WTC11 (cell line): ENCODE measurements around the gene MIPOL1. TPM values are rescaled to one million over a fixed set of nuclear protein-coding genes. Genes with fewer than 3 reads are reported as not detected.

ENCODE experiments used
- ATAC-seq: fragments of 200-7000 bp; cut with Tn5 transposase; 2 replicates; pipeline ENCODE4 v1.10.0; 2021; ENCODE audit warnings: mild to moderate bottlenecking, moderate library complexity
- CTCF ChIA-PET: fragments of 300-600 bp; sonication (Branson Sonifier 250); formaldehyde crosslinking; loops from one replicate; lab custom pipeline; 2021; ENCODE audit warnings: antibody characterized with exemption; lab: Charles Lee
- POLR2A ChIA-PET: fragments of 350-600 bp; sonication (Branson Sonifier 250); formaldehyde crosslinking; loops from one replicate; lab custom pipeline; 2021; ENCODE audit warnings: antibody characterized with exemption; lab: Charles Lee
- DNase-seq: peaks from one replicate; pipeline ENCODE4 v3.0.0; 2021; ENCODE audit warnings: low spot score
- H3K27ac Mint-ChIP-seq: 2 replicates; pipeline ENCODE4 v1.8.0; 2021; ENCODE audit warnings: mixed read lengths
- H3K27me3 Mint-ChIP-seq: 2 replicates; pipeline ENCODE4 v1.8.0; 2021; ENCODE audit warnings: low read depth, mild to moderate bottlenecking, moderate library complexity, mixed read lengths
- H3K36me3 Mint-ChIP-seq: 2 replicates; pipeline ENCODE4 v1.8.0; 2021; ENCODE audit warnings: mixed read lengths
- H3K4me1 Mint-ChIP-seq: 2 replicates; pipeline ENCODE4 v1.8.0; 2022; ENCODE audit warnings: mixed read lengths
- H3K4me3 Mint-ChIP-seq: 2 replicates; pipeline ENCODE4 v1.8.0; 2021; ENCODE audit warnings: mild to moderate bottlenecking, moderate library complexity, mixed read lengths
- H3K9me3 Mint-ChIP-seq: 2 replicates; pipeline ENCODE4 v1.8.0; 2021; ENCODE audit warnings: mixed read lengths
- ATF1 ChIP-seq: sonication (generic); formaldehyde crosslinking; IDR thresholded peaks from 2 replicates; pipeline ENCODE4 v1.8.1; 2023; ENCODE audit warnings: mild to moderate bottlenecking, moderate library complexity, missing genetic modification reagents
- ESRRA ChIP-seq: sonication (generic); formaldehyde crosslinking; IDR thresholded peaks from 2 replicates; pipeline ENCODE4 v1.8.1; 2022; ENCODE audit warnings: mild to moderate bottlenecking, missing genetic modification reagents, borderline replicate concordance
- FOXP1 ChIP-seq: sonication (generic); formaldehyde crosslinking; IDR thresholded peaks from 2 replicates; pipeline ENCODE4 v1.8.0; 2022; ENCODE audit warnings: missing genetic modification reagents, mild to moderate bottlenecking, moderate library complexity, borderline replicate concordance
- GABPB1 ChIP-seq: sonication (generic); formaldehyde crosslinking; IDR thresholded peaks from 2 replicates; pipeline ENCODE4 v1.8.1; 2023; ENCODE audit warnings: mild to moderate bottlenecking, missing genetic modification reagents
- NR3C1 ChIP-seq: sonication (generic); formaldehyde crosslinking; conservative IDR thresholded peaks from 2 replicates; pipeline ENCODE4 v1.8.1; 2023; ENCODE audit warnings: low read depth, mild to moderate bottlenecking, missing genetic modification reagents
- RELA ChIP-seq: sonication (generic); formaldehyde crosslinking; IDR thresholded peaks from 2 replicates; pipeline ENCODE4 v1.8.1; 2022; ENCODE audit warnings: missing genetic modification reagents, mild to moderate bottlenecking, borderline replicate concordance
- SMAD4 ChIP-seq: sonication (generic); formaldehyde crosslinking; IDR thresholded peaks from 2 replicates; pipeline ENCODE4 v1.8.0; 2022; ENCODE audit warnings: mild to moderate bottlenecking, missing genetic modification reagents
- SOX15 ChIP-seq: fragments of 250-450 bp; sonication (Bioruptor Pico); IDR thresholded peaks from 2 replicates; pipeline ENCODE4 v1.9.0; 2021; ENCODE audit warnings: mild to moderate bottlenecking
- SP1 ChIP-seq: sonication (generic); formaldehyde crosslinking; conservative IDR thresholded peaks from 2 replicates; pipeline ENCODE4 v1.8.1; 2022; ENCODE audit warnings: missing genetic modification reagents
- TCF7 ChIP-seq: sonication (generic); formaldehyde crosslinking; IDR thresholded peaks from 2 replicates; pipeline ENCODE4 v1.8.0; 2022; ENCODE audit warnings: mild to moderate bottlenecking, low read depth, missing genetic modification reagents, moderate library complexity
- TEAD4 ChIP-seq: sonication (generic); formaldehyde crosslinking; IDR thresholded peaks from 2 replicates; pipeline ENCODE4 v1.8.0; 2022; ENCODE audit warnings: mild to moderate bottlenecking, missing genetic modification reagents
- ZNF138 ChIP-seq: sonication (generic); formaldehyde crosslinking; conservative IDR thresholded peaks from 2 replicates; pipeline ENCODE4 v1.8.1; 2022; ENCODE audit warnings: mild to moderate bottlenecking, moderate library complexity, missing genetic modification reagents
- total RNA-seq: library from RNA; stranded (reverse); gene quantifications from 3 replicates; pipeline ENCODE4 v1.2.3, GENCODE V29; 2021
- TF ChIP-seq, protein P1 (sequence below): fragments of 250-450 bp; sonication (Bioruptor Pico); conservative IDR thresholded peaks from 2 replicates; pipeline ENCODE4 v1.9.0; 2021; ENCODE audit warnings: mild to moderate bottlenecking
- TF ChIP-seq, protein P2 (sequence below): fragments of 200-600 bp; IDR thresholded peaks from 2 replicates; pipeline ENCODE4 v1.8.0; 2022; ENCODE audit warnings: antibody characterized with exemption
- TF ChIP-seq, protein P3 (sequence below): sonication (generic); formaldehyde crosslinking; IDR thresholded peaks from 2 replicates; pipeline ENCODE4 v1.8.0; 2023; ENCODE audit warnings: mild to moderate bottlenecking, missing genetic modification reagents
- TF ChIP-seq, protein P4 (sequence below): sonication (generic); formaldehyde crosslinking; IDR thresholded peaks from 2 replicates; pipeline ENCODE4 v1.8.1; 2022; ENCODE audit warnings: low read depth, mild to moderate bottlenecking, moderate library complexity, missing genetic modification reagents, borderline replicate concordance
- TF ChIP-seq, protein P5 (sequence below): sonication (generic); formaldehyde crosslinking; IDR thresholded peaks from 2 replicates; pipeline ENCODE4 v1.8.1; 2022; ENCODE audit warnings: low read depth, missing genetic modification reagents, borderline replicate concordance
- TF ChIP-seq, protein P6 (sequence below): fragments of 250-450 bp; sonication (Bioruptor Pico); IDR thresholded peaks from 2 replicates; pipeline ENCODE4 v2.1.2; 2022; ENCODE audit warnings: mild to moderate bottlenecking, moderate library complexity

Gene MIPOL1
- total RNA-seq, 1 experiment from 2014 or later: 13.1 TPM

DNA sequence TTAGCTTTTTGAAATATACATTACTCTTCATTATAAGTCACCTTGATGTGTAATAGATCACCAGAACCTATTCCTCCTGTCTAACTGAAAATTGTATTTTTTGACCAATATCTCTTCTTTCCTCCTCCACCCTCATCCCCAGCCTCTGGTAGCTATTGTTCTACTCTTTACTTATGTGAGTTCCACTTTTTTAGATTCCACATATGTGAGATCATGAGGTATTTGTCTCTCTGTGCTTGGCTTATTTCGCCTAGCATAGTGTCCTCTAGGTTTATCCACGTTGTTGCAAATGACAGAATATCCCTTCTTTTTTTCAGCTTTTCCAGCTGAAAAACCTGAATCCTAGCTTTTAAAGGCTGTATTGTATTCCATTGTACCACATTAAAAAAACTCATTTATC is 82.1 kb downstream of the MIPOL1 start:
- no peak for DNase-seq
- H3K27ac Mint-ChIP-seq: no peak overlapping the region
- no peaks in the 10 kb centered on the region for H3K4me1 Mint-ChIP-seq
- H3K4me3 Mint-ChIP-seq: no peak overlapping the region
- CTCF ChIA-PET: no interaction called here
- POLR2A ChIA-PET: interaction anchor here (0.5 kb wide), 1 partner anchor 245 kb away, joined by 5 read pairs; no protein-coding TSS in a partner anchor
- no peaks in the 10 kb centered on the region for H3K9me3 Mint-ChIP-seq
- no peak for TF ChIP-seq ZNF138 (CRISPR knock-in tag)
- no peak for TF ChIP-seq TCF7 (CRISPR knock-in tag)
- TF ChIP-seq, protein P1, sequence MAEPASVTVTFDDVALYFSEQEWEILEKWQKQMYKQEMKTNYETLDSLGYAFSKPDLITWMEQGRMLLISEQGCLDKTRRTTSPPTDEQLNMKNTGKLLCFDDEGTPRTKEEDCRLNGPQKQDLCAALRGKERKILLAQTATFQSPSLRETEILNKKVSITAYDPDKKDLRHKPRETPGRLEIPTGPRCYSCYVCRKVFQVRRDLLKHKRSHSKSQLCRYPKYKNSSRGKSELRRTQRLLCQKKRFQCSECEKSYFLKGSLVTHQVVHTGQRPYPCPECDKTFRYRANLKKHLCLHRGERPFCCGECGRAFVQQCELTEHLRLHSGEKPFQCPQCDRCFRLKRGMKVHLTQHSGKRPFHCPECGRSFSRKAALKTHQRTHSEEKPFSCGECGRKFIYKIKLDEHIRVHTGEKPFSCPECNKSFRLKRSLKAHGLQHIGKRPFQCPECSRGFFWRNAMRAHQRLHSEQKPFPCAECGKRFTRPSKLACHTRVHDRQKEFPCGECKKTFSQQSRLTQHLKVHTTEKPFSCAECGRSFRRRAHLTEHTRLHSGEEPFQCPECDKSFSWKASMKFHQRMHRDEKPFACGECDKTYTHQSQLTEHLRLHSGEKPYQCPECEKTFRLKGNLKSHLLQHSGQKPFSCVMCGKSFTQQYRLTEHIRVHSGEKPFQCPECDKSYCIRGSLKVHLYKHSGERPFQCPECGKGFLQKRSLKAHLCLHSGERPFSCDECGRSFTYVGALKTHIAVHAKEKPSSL (CRISPR knock-in tag): no peak
- no peak for TF ChIP-seq GABPB1 (CRISPR knock-in tag)
- TF ChIP-seq NR3C1 (CRISPR knock-in tag): no peak
- TF ChIP-seq, protein P2, sequence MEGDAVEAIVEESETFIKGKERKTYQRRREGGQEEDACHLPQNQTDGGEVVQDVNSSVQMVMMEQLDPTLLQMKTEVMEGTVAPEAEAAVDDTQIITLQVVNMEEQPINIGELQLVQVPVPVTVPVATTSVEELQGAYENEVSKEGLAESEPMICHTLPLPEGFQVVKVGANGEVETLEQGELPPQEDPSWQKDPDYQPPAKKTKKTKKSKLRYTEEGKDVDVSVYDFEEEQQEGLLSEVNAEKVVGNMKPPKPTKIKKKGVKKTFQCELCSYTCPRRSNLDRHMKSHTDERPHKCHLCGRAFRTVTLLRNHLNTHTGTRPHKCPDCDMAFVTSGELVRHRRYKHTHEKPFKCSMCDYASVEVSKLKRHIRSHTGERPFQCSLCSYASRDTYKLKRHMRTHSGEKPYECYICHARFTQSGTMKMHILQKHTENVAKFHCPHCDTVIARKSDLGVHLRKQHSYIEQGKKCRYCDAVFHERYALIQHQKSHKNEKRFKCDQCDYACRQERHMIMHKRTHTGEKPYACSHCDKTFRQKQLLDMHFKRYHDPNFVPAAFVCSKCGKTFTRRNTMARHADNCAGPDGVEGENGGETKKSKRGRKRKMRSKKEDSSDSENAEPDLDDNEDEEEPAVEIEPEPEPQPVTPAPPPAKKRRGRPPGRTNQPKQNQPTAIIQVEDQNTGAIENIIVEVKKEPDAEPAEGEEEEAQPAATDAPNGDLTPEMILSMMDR: no peak
- TF ChIP-seq RELA (CRISPR knock-in tag): no peak
- TF ChIP-seq, protein P3, sequence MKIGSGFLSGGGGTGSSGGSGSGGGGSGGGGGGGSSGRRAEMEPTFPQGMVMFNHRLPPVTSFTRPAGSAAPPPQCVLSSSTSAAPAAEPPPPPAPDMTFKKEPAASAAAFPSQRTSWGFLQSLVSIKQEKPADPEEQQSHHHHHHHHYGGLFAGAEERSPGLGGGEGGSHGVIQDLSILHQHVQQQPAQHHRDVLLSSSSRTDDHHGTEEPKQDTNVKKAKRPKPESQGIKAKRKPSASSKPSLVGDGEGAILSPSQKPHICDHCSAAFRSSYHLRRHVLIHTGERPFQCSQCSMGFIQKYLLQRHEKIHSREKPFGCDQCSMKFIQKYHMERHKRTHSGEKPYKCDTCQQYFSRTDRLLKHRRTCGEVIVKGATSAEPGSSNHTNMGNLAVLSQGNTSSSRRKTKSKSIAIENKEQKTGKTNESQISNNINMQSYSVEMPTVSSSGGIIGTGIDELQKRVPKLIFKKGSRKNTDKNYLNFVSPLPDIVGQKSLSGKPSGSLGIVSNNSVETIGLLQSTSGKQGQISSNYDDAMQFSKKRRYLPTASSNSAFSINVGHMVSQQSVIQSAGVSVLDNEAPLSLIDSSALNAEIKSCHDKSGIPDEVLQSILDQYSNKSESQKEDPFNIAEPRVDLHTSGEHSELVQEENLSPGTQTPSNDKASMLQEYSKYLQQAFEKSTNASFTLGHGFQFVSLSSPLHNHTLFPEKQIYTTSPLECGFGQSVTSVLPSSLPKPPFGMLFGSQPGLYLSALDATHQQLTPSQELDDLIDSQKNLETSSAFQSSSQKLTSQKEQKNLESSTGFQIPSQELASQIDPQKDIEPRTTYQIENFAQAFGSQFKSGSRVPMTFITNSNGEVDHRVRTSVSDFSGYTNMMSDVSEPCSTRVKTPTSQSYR (CRISPR knock-in tag): no peak
- TF ChIP-seq, protein P4, sequence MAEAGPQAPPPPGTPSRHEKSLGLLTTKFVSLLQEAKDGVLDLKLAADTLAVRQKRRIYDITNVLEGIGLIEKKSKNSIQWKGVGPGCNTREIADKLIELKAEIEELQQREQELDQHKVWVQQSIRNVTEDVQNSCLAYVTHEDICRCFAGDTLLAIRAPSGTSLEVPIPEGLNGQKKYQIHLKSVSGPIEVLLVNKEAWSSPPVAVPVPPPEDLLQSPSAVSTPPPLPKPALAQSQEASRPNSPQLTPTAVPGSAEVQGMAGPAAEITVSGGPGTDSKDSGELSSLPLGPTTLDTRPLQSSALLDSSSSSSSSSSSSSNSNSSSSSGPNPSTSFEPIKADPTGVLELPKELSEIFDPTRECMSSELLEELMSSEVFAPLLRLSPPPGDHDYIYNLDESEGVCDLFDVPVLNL (CRISPR knock-in tag): no peak
- no peak for TF ChIP-seq FOXP1 (CRISPR knock-in tag)
- no peaks in the 10 kb centered on the region for H3K27me3 Mint-ChIP-seq
- no peak for ATAC-seq
- H3K36me3 Mint-ChIP-seq: no peaks in the 10 kb centered on the region

DNA sequence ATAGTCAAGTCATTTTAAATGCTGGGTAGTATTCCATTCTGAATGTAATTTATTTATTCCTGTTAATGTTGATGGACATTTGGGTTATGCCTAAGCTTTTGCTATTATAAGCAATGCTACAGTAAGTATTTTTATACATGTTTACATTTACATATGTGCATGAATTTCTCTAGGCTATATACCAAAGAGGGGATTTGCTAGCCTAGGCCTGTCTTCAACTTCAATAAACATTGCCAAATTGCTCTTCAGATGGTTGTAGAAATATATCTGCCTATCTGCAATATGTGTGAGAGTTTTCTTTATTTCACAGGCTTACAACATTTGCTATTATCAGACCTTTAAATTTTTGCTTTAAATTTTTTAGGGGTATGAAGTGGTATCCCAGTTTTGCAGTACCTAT is 87.0 kb downstream of the MIPOL1 start:
- TF ChIP-seq ZNF138 (CRISPR knock-in tag) (no peak), ESRRA (CRISPR knock-in tag) (no peak)
- no peak overlapping the region for H3K4me3 Mint-ChIP-seq
- CTCF ChIA-PET: no interaction called here
- no peak for ATAC-seq
- no peak for DNase-seq
- no peak overlapping the region for H3K27ac Mint-ChIP-seq
- H3K27me3 Mint-ChIP-seq: no peaks in the 10 kb centered on the region
- H3K4me1 Mint-ChIP-seq: peaks cover 3% of the 10 kb centered on the region; the same call in 1 of the 2 replicates
- H3K9me3 Mint-ChIP-seq: peaks cover 3% of the 10 kb centered on the region; the same call in 1 of the 2 replicates
- H3K36me3 Mint-ChIP-seq: peaks cover 9% of the 10 kb centered on the region
- POLR2A ChIA-PET: no interaction called here

DNA sequence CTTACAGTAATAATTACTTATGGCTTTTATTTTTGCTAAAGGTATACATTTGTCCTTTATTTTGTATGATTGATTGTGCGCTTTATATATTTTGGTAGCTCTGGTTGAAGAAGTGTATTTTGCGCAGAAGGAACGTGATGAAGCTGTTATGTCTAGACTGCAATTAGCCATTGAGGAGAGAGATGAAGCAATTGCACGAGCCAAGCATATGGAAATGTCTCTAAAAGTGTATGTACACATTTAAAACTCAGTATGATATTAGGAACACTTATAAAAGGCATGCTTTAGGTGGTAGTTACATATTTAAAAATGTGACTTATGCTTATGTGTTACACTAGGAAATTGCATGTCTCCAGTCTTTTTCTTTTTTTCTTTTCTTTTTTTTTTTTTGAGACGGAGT is 87.5 kb downstream of the MIPOL1 start:
- ChIA-PET POLR2A (no interaction called here), CTCF (no interaction called here)
- H3K9me3 Mint-ChIP-seq: peaks cover 7% of the 10 kb centered on the region; the same call in 1 of the 2 replicates
- no peak overlapping the region for H3K27ac Mint-ChIP-seq
- no peaks in the 10 kb centered on the region for H3K27me3 Mint-ChIP-seq
- H3K36me3 Mint-ChIP-seq: peaks cover 14% of the 10 kb centered on the region
- no peak overlapping the region for H3K4me3 Mint-ChIP-seq
- DNase-seq: no peak
- ATAC-seq: no peak
- H3K4me1 Mint-ChIP-seq: peaks cover 3% of the 10 kb centered on the region; the same call in 1 of the 2 replicates
- TF ChIP-seq TEAD4 (CRISPR knock-in tag) (no peak), ATF1 (CRISPR knock-in tag) (no peak), NR3C1 (CRISPR knock-in tag) (no peak), SP1 (CRISPR knock-in tag) (no peak), SOX15 (CRISPR knock-in tag) (no peak), RELA (CRISPR knock-in tag) (no peak), SMAD4 (no peak)
- TF ChIP-seq, protein P5, sequence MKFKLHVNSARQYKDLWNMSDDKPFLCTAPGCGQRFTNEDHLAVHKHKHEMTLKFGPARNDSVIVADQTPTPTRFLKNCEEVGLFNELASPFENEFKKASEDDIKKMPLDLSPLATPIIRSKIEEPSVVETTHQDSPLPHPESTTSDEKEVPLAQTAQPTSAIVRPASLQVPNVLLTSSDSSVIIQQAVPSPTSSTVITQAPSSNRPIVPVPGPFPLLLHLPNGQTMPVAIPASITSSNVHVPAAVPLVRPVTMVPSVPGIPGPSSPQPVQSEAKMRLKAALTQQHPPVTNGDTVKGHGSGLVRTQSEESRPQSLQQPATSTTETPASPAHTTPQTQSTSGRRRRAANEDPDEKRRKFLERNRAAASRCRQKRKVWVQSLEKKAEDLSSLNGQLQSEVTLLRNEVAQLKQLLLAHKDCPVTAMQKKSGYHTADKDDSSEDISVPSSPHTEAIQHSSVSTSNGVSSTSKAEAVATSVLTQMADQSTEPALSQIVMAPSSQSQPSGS (CRISPR knock-in tag): no peak
- TF ChIP-seq, protein P6, sequence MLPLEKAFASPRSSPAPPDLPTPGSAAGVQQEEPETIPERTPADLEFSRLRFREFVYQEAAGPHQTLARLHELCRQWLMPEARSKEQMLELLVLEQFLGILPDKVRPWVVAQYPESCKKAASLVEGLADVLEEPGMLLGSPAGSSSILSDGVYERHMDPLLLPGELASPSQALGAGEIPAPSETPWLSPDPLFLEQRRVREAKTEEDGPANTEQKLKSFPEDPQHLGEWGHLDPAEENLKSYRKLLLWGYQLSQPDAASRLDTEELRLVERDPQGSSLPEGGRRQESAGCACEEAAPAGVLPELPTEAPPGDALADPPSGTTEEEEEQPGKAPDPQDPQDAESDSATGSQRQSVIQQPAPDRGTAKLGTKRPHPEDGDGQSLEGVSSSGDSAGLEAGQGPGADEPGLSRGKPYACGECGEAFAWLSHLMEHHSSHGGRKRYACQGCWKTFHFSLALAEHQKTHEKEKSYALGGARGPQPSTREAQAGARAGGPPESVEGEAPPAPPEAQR (CRISPR knock-in tag): no peak
